22Rv1 (cell line): ENCODE results near the gene GALNTL6.

ENCODE experiments used
- CTCF ChIP-seq: fragments of 450-650 bp; IDR thresholded peaks from 2 replicates; pipeline ENCODE4 v1.5.1; 2017; ENCODE audit warnings: mild to moderate bottlenecking
- ZFX ChIP-seq: fragments of 450-650 bp; IDR thresholded peaks from 2 replicates; pipeline ENCODE4 v1.6.1; 2017; ENCODE audit warnings: antibody characterized with exemption, borderline replicate concordance

- no peak for TF ChIP-seq CTCF
- TF ChIP-seq ZFX, result no peak
Observed at GRCh38 chr4:172143605-172144314, 330.6 kb downstream of the GALNTL6 start.
